ENCODE data around the gene CD320. TPM values are rescaled to one million over a fixed set of nuclear protein-coding genes. Genes with fewer than 3 reads are reported as not detected.
A peak's percentile ranks its signal among the peaks of the same experiment; 100 is the strongest.

CD320 gene
- total and polyA plus RNA-seq, 11 donors: 17.7 to 74.8 (median 35.8) TPM

DNA sequence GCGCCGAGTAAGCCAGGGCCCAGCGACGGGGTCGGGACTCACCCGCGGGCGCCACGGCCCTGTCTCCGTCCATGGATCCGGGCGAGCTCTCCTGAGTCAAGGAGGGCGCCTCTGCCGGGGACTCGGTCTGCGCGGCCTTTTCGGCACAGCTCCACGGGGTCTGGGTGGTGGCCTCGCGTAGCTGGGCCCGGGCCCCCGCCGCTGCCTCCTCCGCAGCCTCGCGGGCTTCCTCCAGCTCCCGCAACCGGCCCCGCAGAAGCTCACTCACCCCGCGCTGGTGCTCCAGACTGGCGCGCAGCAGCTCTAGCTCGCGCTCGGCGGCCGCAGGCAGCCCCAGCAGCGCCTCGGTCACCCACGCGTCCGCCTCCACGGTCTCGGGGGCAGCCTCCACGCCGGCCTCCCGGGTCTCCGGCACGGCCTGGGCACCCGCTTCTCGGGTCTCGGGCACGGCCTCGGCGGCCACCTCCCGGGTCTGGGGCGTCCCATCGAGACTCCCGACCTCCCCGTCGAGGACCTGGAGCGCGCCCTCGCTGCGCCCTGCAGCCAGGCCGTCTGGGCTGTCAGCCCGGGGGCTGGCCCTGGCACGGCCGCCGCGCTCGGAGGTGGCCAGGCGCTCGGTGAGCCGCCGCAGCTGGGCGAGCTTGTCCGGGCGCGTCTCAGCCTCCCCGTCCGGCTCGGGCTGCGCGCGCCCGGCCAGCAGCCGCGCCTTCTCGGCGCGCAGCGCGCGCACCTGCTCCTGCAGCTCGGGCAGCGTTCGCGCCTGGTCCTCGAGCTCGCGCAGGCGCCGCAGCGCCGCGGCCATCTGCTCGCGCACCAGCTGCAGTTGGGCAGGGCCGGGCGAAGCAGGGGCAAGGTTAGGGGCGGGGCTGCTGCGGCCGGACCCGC, 26.5 kb upstream of the CD320 start:
- 11 to 27% (median 21%) methylated on average over 47 to 117 of the region's 117 CpGs for WGBS, 4 donors
- Histone ChIP-seq H3K27me3 (peaks cover 6 to 44% (median 13%) of the 10 kb centered on the region in 9 donors), H3K36me3 (peaks cover 0 to 18% (median 2%) of the 10 kb centered on the region in 9 donors), H3K4me1 (peaks cover 10 to 52% (median 34%) of the 10 kb centered on the region in 12 donors), H3K4me3 (peak overlapping the region in 9 of 12 donors; percentile 15 to 45 (median 35)), H3K27ac (peak overlapping the region in 8 of 12 donors; percentile 44 to 83 (median 76)), H3K9me3 (no peaks in the 10 kb centered on the region)
- DNase-seq: peak in 4 of 5 donors; percentile 53 to 76 (median 56)
- intact Hi-C loops (cut with DNase I): no loop called here
- peak in 2 of 4 donors; percentile 67 to 70 for ATAC-seq
- TF ChIP-seq POLR2A (IDR thresholded peaks at IDR 0.05): no peak
- TF ChIP-seq, protein P1, sequence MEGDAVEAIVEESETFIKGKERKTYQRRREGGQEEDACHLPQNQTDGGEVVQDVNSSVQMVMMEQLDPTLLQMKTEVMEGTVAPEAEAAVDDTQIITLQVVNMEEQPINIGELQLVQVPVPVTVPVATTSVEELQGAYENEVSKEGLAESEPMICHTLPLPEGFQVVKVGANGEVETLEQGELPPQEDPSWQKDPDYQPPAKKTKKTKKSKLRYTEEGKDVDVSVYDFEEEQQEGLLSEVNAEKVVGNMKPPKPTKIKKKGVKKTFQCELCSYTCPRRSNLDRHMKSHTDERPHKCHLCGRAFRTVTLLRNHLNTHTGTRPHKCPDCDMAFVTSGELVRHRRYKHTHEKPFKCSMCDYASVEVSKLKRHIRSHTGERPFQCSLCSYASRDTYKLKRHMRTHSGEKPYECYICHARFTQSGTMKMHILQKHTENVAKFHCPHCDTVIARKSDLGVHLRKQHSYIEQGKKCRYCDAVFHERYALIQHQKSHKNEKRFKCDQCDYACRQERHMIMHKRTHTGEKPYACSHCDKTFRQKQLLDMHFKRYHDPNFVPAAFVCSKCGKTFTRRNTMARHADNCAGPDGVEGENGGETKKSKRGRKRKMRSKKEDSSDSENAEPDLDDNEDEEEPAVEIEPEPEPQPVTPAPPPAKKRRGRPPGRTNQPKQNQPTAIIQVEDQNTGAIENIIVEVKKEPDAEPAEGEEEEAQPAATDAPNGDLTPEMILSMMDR (IDR thresholded peaks at IDR 0.05): no peak

DNA sequence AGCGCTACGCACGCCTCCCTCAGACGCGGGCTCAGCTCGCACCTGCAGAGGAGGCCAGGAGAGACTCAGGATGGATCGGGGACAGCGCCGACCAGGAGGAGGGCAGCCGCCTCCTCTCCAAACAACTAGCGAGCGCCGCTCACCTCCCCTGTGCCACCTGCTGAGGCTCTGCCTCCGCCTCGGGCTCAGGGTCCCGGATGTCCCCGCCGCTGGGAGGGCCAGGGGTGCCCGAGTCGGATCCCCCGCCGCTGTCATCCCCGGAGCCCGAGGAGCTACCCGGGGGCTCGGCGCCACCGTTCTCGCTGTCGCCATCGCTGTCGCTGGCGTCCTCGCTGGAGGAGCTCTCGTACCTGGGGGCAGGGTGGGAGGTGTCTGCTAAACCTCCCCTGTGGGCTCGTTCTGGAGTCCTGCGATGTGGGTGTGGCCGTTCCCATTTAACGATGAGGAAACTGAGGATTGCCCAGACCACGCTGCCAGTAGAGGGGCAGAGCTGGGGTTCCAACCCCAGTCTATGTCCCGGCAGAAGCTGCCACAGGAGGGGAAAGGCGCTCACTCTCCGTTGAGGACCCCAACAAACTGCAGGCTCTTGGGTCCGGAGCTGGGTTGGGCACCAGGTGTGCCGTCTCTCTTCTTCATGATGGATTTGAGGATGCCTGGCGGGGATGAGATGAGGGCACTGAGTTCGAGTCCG, 25.8 kb upstream of the CD320 start:
- Histone ChIP-seq H3K36me3 (peaks cover 0 to 18% (median 2%) of the 10 kb centered on the region in 9 donors), H3K27ac (peak overlapping the region in 10 of 12 donors; percentile 33 to 83 (median 71)), H3K27me3 (peaks cover 6 to 44% (median 13%) of the 10 kb centered on the region in 9 donors), H3K9me3 (no peaks in the 10 kb centered on the region), H3K4me1 (peaks cover 10 to 47% (median 31%) of the 10 kb centered on the region in 12 donors), H3K4me3 (peak overlapping the region in 5 of 12 donors; percentile 2 to 43 (median 16))
- no peak for DNase-seq
- ATAC-seq: peak in 1 of 4 donors; percentile 4
- 27 to 41% (median 37%) methylated on average over 18 to 48 of the region's 48 CpGs for WGBS, 4 donors
- intact Hi-C loops (cut with DNase I): no loop called here
- TF ChIP-seq POLR2A (IDR thresholded peaks at IDR 0.05): no peak
- TF ChIP-seq, protein P1 (IDR thresholded peaks at IDR 0.05): no peak

DNA sequence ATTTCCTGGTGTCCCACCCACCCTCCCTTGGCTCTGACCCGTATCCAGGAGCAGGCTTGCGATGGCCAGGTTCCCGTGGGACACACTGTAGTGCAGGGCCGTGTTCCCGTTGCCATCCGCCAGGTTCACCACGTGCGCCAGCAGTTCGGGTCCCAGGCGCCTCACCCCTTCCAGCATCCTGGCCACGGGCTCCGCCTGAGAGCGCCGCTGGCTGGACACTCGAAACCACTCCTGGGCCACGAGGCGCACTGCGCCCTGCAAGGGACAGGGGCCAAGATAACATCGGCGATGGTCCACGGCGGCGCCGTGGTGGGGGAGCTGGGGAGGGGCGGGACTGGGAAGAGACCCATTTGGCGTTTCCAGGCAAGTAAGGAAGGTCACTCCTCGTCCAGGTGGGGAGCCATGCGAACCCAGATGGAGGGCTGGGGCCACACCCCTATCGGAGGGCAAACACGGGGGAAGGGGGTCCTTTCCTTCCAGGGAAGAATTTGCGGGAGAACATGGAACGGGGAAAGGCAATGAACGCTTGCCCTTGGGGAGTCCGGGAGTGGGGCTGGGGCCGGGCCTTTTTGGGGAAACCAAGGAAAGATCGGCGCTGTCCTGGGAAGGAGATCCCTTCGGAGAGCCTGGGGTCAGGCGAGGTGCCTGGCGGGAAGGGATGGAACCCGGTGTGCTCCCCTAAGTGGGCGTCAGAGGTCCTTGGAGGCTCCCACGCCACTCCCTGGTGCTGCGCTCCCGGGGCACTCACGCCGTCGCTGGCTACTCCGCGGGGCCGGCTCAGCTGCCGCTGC, 25.0 kb upstream of the CD320 start:
- peak overlapping the region in 10 of 12 donors; percentile 12 to 83 (median 71) for H3K27ac ChIP-seq
- DNase-seq (peak; percentile 62 to 78 (median 67)), ATAC-seq (peak; percentile 31 to 81 (median 49))
- H3K4me1 ChIP-seq: peaks cover 10 to 46% (median 30%) of the 10 kb centered on the region in 12 donors
- H3K36me3 ChIP-seq: peaks cover 0 to 18% (median 2%) of the 10 kb centered on the region in 9 donors
- H3K4me3 ChIP-seq: peak overlapping the region in 2 of 12 donors; percentile 2
- intact Hi-C loops (cut with DNase I): no loop called here
- peaks cover 6 to 44% (median 13%) of the 10 kb centered on the region in 9 donors for H3K27me3 ChIP-seq
- 15 to 29% (median 23%) methylated on average over 28 to 52 of the region's 52 CpGs for WGBS, 4 donors
- TF ChIP-seq, protein P1 (IDR thresholded peaks at IDR 0.05): no peak
- TF ChIP-seq POLR2A (IDR thresholded peaks at IDR 0.05): no peak
- H3K9me3 ChIP-seq: no peaks in the 10 kb centered on the region
